Measurements from ENCODE around the gene SSR4.
"Not testable (repeated sequence)": the region's sequence is repeated elsewhere in the genome, so short reads cannot be mapped to it uniquely, and the experiment has no call there.

Gene SSR4

DNA sequence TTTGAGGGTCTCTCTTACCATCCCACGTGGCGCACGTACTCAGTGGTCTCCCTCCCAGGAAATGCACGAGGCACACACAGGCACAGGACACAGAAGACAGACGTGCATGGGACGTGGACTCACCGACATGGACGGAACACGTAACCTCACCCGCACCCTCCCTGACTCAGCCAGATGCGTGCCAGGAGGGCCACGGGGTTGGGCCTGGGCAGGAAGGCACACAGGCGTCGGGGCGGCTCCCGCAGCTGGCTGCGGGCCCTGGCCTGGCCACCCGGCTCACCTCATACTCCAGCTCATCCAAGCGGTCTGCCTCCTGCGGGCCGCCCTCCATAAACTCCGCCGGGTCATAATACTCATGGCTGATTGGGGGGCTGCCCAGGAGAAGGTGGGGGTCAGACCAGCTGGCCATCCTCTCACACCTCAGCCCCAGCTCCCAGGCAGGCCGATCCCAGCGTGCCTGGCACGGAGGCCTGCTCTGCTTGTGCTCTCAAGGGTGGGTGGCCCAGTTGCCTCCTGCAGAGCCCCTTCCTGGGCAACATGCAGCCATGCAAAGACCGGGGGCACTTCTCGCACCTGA is 12.6 kb downstream of the SSR4 start:
- DNase-seq = no peak

DNA sequence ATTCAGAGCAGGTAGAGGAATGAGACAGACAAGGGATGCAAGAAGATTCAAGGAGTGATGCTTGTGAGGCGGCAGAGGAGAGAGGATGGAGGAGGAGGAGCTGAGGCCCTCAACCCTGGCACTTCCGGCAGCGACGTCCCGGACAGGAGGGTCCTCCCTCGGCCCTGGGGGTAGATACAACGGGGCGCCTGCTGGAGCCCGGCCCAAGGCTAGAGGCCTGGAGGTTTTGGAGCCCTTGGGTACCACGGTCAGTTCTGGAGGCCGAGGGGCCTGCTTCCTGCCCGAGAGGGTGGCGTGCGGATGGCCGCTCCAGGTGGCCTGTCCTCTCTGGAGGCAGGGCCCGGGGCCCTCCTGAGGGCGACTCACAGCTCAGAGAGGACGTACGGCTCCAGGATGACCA is 13.5 kb downstream of the SSR4 start:
- no peak for DNase-seq

DNA sequence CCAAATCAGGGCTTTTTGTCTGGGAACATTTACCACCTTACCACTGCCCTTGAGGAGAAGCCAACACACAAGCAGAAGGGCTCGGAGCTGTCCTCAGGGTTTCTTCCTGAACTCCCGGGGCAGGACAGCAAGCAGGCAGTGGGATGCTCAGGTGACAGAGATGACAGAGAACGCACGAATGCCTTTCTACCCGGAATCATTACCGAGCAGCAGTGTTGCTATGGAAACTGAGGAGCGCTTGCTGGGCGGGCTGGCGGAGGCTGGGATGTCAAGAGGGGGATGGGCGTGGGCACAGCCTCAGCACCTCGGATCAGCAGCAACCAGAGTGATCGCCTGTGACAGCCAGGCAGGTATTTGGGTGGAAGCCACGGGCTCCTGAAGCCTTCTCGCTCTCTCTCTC is 17.8 kb downstream of the SSR4 start:
- DNase-seq = no peak

GRCh38 chrX:153813161-153813560 is 18.7 kb downstream of the SSR4 start:
- no peak for DNase-seq

GRCh38 chrX:153814591-153815315 is 20.3 kb downstream of the SSR4 start:
- no peak for DNase-seq

GRCh38 chrX:153816831-153817690 is 22.6 kb downstream of the SSR4 start:
- DNase-seq = no peak

DNA sequence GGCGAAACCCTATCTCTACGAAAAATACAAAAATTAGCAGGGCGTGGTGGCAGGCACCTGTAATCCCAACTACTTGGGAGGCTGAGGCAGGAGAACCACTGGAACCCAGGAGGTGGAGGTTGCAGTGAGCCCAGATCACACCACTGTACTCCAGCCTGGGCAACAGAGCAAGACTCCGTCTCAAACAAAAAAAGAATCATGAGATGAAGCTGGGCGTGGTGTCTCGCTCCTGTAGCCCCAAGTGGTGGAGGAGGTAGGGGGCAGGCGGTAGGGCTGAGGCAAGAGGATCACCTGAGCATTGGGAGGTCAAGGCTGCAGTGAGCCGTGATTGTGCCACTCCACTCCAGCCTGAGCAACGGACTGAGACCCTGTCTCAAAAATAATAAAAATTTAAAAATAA is 23.6 kb downstream of the SSR4 start:
- not testable (repeated sequence) for DNase-seq

DNA sequence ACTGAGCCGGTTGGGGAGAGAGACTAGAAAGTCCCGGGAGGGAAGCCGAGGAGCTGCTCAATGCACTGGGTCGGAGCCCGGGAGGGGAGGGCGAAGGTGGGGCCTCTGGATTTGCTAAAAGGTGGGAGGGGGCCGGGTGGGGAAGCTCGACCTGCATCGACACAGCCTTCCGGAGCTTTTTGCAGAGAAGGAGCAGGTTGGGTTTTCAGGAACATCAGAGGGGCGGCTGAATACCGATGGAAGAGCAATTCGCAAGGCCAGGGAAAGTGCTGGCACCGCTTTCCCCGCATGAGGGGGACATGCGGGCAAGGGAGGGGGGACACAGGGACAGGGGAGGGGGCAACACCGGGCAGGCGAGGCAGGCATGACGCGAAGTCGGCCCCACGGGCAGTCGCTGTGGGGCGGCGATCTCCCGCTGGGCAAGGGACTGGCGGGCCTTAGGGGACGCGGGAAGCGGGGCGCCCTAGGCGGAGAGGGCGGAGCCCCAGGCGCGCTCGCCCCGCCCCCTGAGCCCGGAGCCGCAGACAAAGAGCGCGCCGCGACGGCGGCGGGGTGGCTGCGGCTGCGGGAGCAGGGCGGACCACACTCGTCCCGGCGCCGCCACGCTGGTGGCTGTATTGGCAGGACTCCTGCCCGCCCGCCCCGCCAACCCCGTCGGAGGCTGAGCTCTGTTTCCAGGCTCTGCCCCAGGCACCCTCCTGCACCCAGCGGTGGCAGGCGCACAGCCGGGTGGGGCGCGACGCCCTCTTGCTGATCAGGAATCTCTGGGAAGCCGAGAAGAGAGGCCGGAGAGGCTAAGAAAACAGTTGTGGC is 24.3 kb downstream of the SSR4 start:
- DNase-seq = no peak

- no peak for DNase-seq
These were observed 25.0 kb downstream of the SSR4 start for GRCh38 chrX:153819384-153820040.

DNA sequence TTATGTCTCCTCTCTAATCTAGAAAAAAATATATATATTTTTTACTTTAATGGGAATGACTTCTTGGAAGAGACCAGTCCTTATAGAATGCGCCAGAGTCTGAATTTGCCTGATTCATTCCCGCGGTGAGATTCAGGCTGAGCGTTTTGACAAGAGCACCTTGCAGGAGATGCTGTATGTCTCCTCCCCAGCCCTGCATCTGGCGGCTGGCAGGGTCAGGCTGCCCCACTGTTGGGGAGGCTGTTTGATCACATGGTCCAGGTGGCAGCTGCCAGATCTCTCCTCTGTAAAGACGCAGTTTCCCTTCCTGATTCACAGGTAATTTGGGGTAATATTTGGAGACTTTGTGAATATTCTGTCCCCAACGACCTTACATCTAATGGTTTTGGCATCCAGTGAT is 26.1 kb downstream of the SSR4 start:
- no peak for DNase-seq

- DNase-seq = no peak
These were observed 26.6 kb downstream of the SSR4 start for GRCh38 chrX:153821066-153821465.

DNA sequence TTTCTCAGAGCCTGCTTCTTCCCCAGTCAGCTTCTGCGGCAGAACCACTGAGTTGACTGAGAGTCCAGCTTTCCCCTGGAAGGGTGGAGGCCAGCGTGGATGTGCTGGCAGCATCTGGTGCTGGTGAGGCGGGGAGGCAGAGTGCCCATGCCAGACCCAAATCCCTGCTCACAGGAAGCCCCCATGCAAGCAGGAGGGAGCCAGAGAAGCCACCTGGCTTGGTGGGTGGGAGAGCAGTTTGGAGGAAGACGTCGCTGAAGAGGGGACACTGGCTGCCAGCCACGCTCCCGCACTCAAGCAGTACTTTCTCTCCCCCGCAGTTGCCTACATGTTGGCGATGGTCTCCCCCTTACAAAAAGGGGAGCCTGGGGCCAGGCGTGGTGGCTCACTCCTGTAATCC is 29.9 kb downstream of the SSR4 start:
- DNase-seq = no peak

DNA sequence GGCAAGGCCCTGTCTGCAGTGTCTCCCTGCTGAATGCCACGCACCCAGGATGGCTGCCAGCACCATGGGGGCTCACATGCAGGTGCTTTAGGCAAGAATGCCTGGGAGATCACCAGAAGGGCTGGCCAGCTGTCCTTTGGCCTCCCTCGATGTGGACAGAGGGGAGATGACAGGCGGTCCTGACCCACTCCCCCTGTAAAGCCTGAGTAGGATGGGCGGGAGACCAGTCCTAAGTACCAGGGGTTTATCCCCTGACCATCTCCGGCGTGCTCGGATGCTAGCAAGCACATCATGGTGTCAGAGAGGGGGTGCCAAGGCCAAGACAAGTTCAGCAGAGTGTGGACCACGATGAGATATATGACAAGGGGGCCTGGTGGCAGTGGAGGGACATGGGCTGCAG is 30.6 kb downstream of the SSR4 start:
- DNase-seq = no peak

GRCh38 chrX:153827016-153827415 is 32.5 kb downstream of the SSR4 start:
- DNase-seq = no peak

- no peak for DNase-seq
These were observed 33.4 kb downstream of the SSR4 start for GRCh38 chrX:153827903-153828302.

DNA sequence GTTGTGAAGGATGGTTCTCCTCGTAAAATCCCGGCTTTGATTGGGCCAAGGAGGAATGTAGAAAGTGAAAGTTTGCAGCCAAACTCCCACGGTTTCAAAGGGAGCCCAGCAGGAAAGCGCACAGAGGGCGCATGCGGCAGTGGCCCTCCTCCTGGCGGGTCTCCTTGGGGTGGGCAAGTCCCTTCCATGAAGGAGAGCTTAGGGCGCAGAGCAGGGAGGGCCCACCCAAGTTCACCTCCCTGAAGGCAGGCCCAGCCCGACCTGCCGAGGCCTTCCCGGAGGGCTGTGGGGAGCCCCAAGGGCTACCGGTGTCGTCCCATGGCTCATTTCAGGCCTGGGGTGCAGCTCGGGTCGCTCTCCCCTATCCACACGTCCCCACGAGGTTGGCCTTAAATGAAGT is 33.8 kb downstream of the SSR4 start:
- DNase-seq = no peak

DNA sequence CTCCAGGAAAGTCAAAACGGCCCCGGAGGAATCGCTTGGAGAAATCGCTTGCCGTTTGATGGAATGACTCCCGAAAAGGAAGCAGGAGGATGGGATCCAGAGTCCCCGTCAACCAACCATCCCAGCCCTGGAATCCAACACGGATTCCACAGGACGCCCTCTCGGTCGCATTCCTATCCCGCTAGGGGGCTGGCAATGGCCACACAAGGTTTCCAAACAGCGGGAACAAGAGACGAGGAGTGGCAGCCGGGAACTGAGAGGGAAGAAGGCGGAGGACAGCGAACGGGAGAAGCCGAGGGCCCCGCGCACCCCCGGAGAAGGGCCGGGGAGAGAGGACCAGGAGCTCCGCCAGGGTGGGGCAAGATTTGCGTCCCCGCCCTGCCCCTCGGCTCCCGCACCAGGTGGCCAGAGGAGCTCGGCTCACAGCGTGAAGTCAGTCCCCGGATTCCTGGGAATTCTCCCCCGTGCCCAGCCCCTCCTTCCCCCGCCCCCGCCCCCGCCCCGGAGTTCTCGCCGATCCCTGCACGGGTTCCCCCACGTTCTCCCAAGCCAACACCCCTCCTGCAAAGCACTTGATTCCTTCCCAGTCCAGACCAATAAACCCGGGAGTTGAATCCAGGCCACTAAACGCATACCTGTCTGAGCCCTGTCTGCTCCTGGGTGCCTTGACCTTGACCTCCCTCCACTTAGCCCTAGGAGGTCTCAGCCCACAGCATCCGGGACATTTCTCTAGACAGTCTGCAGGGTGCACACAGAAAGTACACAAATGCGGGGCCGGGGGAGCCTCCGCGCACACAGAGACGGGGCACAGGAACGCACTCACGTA is 34.5 kb downstream of the SSR4 start:
- DNase-seq = no peak

- no peak for DNase-seq
These were observed 35.0 kb downstream of the SSR4 start for GRCh38 chrX:153829549-153829798.

- DNase-seq = no peak
These were observed 35.6 kb downstream of the SSR4 start, which contains the start of gene PDZD4 for GRCh38 chrX:153829799-153830639. Gene PDZD4 (minus strand): TSS chrX:153830544. CDS start chrX:153830298, 246 bp downstream.

- DNase-seq = no peak
These were observed 36.4 kb downstream of the SSR4 start for GRCh38 chrX:153830640-153831428.
